Measurements from ENCODE around the gene UCKL1. TPM values are rescaled to one million over a fixed set of nuclear protein-coding genes. Genes with fewer than 3 reads are reported as not detected.
A peak's percentile ranks its signal among the peaks of the same experiment; 100 is the strongest.

Gene UCKL1
- total RNA-seq, 1 donor from 2014 or later = 49.7 TPM

GRCh38 chr20:63891061-63892002 is 64.9 kb downstream of the UCKL1 start:
- Mint-ChIP-seq H3K9me3 (no peaks in the 10 kb centered on the region), H3K27me3 (no peaks in the 10 kb centered on the region), H3K4me1 (ENCODE audit: unreplicated experiment) (peaks cover 12% of the 10 kb centered on the region), H3K4me3 (no peak overlapping the region), H3K27ac (no peak overlapping the region), H3K36me3 (peaks cover 13% of the 10 kb centered on the region)
- no peak for DNase-seq (ENCODE audit: extremely low spot score, unreplicated experiment)
- TF ChIP-seq, protein P1, sequence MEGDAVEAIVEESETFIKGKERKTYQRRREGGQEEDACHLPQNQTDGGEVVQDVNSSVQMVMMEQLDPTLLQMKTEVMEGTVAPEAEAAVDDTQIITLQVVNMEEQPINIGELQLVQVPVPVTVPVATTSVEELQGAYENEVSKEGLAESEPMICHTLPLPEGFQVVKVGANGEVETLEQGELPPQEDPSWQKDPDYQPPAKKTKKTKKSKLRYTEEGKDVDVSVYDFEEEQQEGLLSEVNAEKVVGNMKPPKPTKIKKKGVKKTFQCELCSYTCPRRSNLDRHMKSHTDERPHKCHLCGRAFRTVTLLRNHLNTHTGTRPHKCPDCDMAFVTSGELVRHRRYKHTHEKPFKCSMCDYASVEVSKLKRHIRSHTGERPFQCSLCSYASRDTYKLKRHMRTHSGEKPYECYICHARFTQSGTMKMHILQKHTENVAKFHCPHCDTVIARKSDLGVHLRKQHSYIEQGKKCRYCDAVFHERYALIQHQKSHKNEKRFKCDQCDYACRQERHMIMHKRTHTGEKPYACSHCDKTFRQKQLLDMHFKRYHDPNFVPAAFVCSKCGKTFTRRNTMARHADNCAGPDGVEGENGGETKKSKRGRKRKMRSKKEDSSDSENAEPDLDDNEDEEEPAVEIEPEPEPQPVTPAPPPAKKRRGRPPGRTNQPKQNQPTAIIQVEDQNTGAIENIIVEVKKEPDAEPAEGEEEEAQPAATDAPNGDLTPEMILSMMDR (conservative IDR thresholded peaks at IDR 0.05) = no peak

DNA sequence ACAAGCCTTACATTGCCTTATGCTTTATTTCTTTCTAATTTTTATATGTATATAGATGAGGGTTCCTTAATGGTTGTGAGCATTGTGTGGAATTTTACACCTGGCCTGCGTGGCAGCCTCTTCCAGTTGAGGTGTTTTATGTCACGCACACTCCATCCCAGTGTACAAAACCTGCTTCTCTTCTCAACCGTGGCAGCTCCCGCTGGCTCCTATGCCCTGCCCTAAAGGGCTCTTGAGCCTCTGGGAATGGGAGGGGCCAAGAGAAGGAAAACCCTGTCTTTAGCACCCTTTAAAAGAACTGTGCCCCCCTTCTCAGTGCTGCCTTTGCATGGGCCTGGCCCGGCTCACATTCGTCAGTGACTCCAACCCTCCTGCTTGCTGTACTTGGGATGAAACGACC is 65.6 kb downstream of the UCKL1 start:
- peaks cover 5% of the 10 kb centered on the region for H3K4me1 Mint-ChIP-seq (ENCODE audit: unreplicated experiment)
- peaks cover 13% of the 10 kb centered on the region for H3K36me3 Mint-ChIP-seq
- H3K9me3 Mint-ChIP-seq = no peaks in the 10 kb centered on the region
- TF ChIP-seq, protein P1 (conservative IDR thresholded peaks at IDR 0.05) = no peak
- no peak for DNase-seq (ENCODE audit: extremely low spot score, unreplicated experiment)
- H3K4me3 Mint-ChIP-seq = no peak overlapping the region
- H3K27me3 Mint-ChIP-seq = no peaks in the 10 kb centered on the region
- H3K27ac Mint-ChIP-seq = no peak overlapping the region

DNA sequence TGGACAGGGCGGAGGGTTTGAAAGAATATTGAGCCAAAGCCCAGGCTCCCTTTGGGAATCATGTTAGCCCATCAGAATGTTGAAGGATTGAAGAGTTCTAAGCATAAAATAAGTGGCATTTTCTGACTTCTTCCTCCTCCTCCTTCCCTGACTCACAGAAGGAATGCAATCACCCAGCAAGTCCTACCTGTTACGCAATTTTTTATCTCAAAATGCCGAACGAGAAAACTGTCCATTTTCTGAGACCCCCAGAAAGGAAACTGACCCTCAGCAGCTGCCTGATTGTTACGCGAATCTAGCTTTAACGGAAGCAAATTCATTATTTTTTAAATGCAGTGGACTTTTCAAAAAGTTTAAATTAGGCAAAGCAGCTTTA is 66.0 kb downstream of the UCKL1 start:
- no peak for DNase-seq (ENCODE audit: extremely low spot score, unreplicated experiment)
- TF ChIP-seq, protein P1 (conservative IDR thresholded peaks at IDR 0.05) = no peak
- Mint-ChIP-seq H3K27ac (peak overlapping the region; percentile 43), H3K4me3 (no peak overlapping the region), H3K9me3 (no peaks in the 10 kb centered on the region), H3K4me1 (ENCODE audit: unreplicated experiment) (peaks cover 5% of the 10 kb centered on the region), H3K27me3 (no peaks in the 10 kb centered on the region), H3K36me3 (peaks cover 13% of the 10 kb centered on the region)

Small RNAs within 50 kb of the gene (microRNA-seq; reads per million reads assigned to microRNA genes)
- gene MIR1914 (3.6 reads per million, percentile 9 among the genes with 10 or more reads in this experiment), gene MIR647 (not detected), gene MIR941-1 (not detected), gene MIR941-2 (not detected), gene MIR941-3 (not detected), gene MIR941-4 (not detected), gene MIR941-5 (not detected)

Other genes starting within 250 kb of the UCKL1 start
- 37.2 and 45.0 TPM in 2 replicates for gene ARFRP1, start 248.4 kb downstream of the UCKL1 start, total RNA-seq (ENCODE audit: low replicate concordance)
- 28.7 and 32.8 TPM in 2 replicates for gene ZGPAT, start 248.4 kb downstream of the UCKL1 start, total RNA-seq (ENCODE audit: low replicate concordance)
- 6.3 and 11.3 TPM in 2 replicates for gene LIME1, start 219.8 kb downstream of the UCKL1 start, total RNA-seq (ENCODE audit: low replicate concordance)
- gene SLC2A4RG, start 216.6 kb downstream of the UCKL1 start, total RNA-seq (ENCODE audit: low replicate concordance) = 52.6 and 75.6 TPM in 2 replicates
- 9.8 and 13.6 TPM in 2 replicates for gene ZBTB46, start 125.2 kb downstream of the UCKL1 start, total RNA-seq (ENCODE audit: low replicate concordance)
- gene ABHD16B, start 94.9 kb downstream of the UCKL1 start, total RNA-seq (ENCODE audit: low replicate concordance) = not detected in 2 replicates
- gene TPD52L2, start 91.1 kb downstream of the UCKL1 start, total RNA-seq (ENCODE audit: low replicate concordance) = 76.5 and 96.3 TPM in 2 replicates
- 44.1 and 51.9 TPM in 2 replicates for gene DNAJC5, start 61.3 kb downstream of the UCKL1 start, total RNA-seq (ENCODE audit: low replicate concordance)
- gene ZNF512B, start 13.5 kb upstream of the UCKL1 start, total RNA-seq (ENCODE audit: low replicate concordance) = 34.7 and 40.8 TPM in 2 replicates
- gene SAMD10, start 23.2 kb upstream of the UCKL1 start, total RNA-seq (ENCODE audit: low replicate concordance) = 7.4 and 16.9 TPM in 2 replicates
- gene PRPF6, start 24.7 kb upstream of the UCKL1 start, total RNA-seq (ENCODE audit: low replicate concordance) = 64.3 and 67.9 TPM in 2 replicates
- 3.0 and 7.4 TPM in 2 replicates for gene C20orf204, start 79.8 kb upstream of the UCKL1 start, total RNA-seq (ENCODE audit: low replicate concordance)
- 0.72 and 1.2 TPM in 2 replicates for gene SOX18, start 93.2 kb upstream of the UCKL1 start, total RNA-seq (ENCODE audit: low replicate concordance)
- 33.4 and 73.3 TPM in 2 replicates for gene TCEA2, start 106.8 kb upstream of the UCKL1 start, total RNA-seq (ENCODE audit: low replicate concordance)
- gene RGS19, start 123.1 kb upstream of the UCKL1 start, total RNA-seq (ENCODE audit: low replicate concordance) = 8.4 and 9.5 TPM in 2 replicates
- gene OPRL1, start 123.7 kb upstream of the UCKL1 start, total RNA-seq (ENCODE audit: low replicate concordance) = 0.50 and 1.9 TPM in 2 replicates
- not detected in 2 replicates for gene LKAAEAR1, start 128.0 kb upstream of the UCKL1 start, total RNA-seq (ENCODE audit: low replicate concordance)
- gene NPBWR2, start 151.1 kb upstream of the UCKL1 start, total RNA-seq (ENCODE audit: low replicate concordance) = not detected in 2 replicates
- gene MYT1, start 208.0 kb upstream of the UCKL1 start, total RNA-seq (ENCODE audit: low replicate concordance) = 2.9 and 4.9 TPM in 2 replicates

Data from type B pancreatic cell (in vitro differentiated cells).